GM12874 (cell line): ENCODE results near the gene KAZN.

Experiments
- CTCF ChIP-seq: IDR thresholded peaks from 2 replicates; pipeline ENCODE4 v1.5.1; 2011; ENCODE audit warnings: low read depth, mild to moderate bottlenecking, control low read depth, low read length, moderate library complexity; ENCODE audit not compliant: insufficient read depth

KAZN gene

GRCh38 chr1:15089258-15089992 is 490.9 kb downstream of the KAZN start:
- TF ChIP-seq CTCF: no peak

GRCh38 chr1:15090373-15090772 is 491.9 kb downstream of the KAZN start:
- no peak for TF ChIP-seq CTCF

GRCh38 chr1:15094056-15094455 is 495.6 kb downstream of the KAZN start:
- TF ChIP-seq CTCF: no peak

- TF ChIP-seq CTCF: no peak
Measured at GRCh38 chr1:15094719-15095495, 496.4 kb downstream of the KAZN start.

GRCh38 chr1:15095496-15095875 is 497.0 kb downstream of the KAZN start:
- TF ChIP-seq CTCF: no peak

- TF ChIP-seq CTCF: no peak
Measured at GRCh38 chr1:15096293-15096692, 497.8 kb downstream of the KAZN start.

GRCh38 chr1:15098176-15099125 is 500.0 kb downstream of the KAZN start:
- TF ChIP-seq CTCF: no peak
